HG02938 (cell line): ENCODE data around the gene AZIN2.
"Not testable (repeated sequence)": the region's sequence is repeated elsewhere in the genome, so short reads cannot be mapped to it uniquely, and the experiment has no call there.

Experiments used
- ATAC-seq: cut with Tn5 transposase; IDR thresholded peaks from one replicate; pipeline ENCODE4 v1.9.1; 2021; ENCODE audit warnings: mild to moderate bottlenecking, moderate library complexity; ENCODE audit not compliant: unreplicated experiment

AZIN2 gene

DNA sequence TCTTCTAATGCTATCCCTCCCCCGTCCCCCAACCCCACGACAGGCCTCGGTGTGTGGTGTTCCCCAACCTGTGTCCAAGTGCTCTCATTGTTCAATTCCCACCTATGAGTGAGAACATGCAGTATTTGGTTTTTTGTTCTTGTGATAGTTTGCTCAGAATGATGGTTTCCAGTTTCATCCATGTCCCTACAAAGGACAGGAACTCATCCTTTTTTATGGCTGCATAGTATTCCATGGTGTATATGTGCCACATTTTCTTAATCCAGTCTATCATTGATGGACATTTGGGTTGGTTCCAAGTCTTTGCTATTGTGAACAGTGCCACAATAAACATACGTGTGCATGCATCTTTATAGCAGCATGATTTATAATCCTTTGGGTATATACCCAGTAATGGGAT is 43.7 kb downstream of the AZIN2 start:
- not testable (repeated sequence) for ATAC-seq

DNA sequence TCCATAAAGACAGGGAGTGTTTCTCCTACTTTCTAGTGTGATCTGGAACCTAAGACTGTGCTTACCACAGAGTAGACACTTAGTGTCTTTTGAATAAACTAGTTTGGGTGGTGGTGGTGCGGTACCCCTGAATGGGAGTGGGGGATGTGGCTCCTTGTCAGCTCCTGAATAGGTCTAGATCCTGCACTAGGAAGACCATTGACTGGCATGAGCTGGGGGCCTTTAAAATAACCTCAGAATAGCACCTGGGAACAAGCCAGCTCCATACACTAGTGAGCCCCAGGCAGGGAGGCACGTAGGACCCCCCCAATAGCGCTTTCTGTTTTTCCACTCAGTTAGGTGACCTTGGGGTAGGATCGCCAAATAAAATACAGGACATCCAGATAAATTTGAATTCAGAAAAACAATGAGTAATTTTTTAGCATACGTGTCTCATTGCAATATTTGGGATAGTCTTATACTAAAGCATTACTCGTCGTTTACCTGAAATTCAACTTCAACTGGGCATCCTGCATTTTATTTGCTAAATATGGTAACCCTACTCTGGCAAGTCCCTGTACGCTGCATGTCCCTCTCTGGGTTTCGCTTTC is 45.6 kb downstream of the AZIN2 start:
- ATAC-seq: no peak

DNA sequence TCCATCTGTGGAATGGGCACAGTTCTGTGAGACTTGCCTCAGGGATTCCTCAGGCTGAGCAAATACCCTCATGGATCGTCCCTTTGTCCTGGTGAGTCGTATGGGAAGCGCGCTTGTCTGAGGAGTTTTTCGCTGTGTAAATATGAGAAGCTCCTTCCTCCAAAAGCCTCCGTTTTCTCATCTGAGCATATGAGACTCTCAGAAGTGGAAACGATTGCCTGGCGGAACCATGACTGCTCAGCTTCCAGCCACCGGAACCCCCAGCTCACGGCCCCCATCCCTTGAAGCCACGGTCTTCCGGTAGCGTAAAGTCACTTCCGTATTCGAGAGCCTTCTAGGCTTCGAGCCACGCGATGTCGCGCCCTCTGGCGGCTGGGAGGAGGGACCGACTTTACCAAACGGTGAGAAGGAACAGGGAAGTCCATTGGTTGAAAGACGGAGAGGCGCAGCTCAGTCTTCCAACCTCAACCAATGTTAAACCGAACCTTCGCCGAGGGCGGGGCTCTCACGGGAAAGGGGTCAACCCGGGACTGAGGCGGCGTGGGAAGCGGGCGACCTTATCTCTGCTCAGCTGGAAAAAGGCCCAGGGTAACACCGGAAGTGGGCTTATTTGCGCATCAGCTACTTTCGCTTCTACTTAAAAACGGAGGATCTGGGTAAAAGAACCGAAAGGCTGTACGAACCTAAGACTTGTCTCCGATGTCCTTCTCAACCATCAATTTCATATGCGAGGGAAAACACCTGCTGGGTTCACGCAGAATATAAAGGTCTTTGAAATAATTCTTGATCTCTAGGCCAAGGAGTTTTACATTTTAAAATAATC is 46.3 kb downstream of the AZIN2 start:
- ATAC-seq: peak; percentile 90

DNA sequence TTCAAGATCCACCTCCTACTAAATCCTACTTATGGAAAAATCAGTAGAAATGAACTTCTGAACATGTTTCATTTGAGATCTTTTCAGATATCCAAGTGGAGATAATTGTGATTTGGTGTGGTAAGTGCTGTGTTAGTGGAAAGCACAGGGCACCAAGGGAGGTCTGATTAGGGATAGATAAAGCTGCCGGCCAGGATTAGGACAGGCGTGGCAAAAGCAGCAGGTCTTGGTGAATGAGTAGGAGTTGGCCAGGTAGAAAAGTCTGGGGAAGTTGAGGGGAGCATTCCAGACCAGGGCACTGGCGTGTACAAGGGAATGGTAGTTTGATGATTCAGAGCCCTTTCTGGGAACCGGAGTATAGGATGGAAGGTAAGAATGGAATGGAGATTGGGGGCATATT is 47.8 kb downstream of the AZIN2 start:
- ATAC-seq: no peak

DNA sequence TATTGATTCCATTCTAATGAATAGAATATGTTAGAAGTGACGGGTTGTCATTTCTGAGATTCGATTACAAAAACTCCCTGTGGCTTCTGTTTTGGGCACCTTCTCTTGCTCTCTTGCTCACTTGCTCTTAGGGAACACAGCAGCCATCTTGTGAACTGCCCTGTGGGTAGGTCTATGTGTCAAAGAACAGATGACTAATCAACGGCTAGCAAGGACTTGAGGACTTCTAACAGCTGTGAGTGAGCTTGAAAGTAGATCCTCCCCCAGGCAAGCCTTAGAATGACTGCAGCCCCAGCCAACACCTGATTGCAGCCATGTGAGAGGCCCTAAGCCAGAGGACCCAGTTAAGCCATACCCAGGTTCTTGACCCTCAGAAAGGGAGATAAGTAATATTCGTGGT is 49.3 kb downstream of the AZIN2 start:
- no peak for ATAC-seq

DNA sequence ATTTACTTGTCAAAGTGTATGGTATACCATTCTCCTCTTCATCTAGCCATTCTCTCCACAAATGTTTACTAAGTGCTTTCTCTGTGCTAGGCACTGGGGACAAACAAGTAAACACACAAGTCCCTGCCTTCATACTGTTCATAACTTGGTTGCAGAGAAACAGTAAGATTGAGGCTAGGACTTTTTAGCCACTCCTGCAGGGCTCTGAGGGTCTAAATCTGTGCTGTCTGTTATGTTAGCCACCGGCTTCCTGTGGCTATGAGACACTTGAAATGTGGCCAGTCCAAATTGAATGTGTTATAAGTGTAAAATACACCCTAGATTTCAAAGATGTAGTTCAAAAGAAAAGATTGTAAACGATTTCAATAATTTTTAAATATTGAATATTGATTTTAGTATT is 50.2 kb downstream of the AZIN2 start:
- ATAC-seq: no peak

DNA sequence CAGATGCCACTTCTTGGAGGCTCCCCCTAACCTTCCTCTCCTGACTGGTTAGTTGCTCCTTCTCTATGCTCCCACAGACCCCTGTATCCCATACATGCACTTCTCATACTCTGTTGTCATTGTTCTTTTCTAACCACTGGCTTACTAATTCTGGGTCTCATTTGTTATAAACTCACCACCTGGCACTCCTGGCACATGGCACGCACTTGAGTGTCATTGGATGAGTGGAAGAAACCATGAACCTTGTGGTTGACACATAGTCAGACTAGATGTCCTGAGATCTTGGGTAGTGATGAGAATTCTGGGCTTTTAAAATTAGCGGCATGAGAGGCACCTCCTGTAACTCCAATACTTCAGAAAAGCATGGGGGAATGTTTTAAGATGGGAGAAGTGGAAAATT is 51.6 kb downstream of the AZIN2 start:
- no peak for ATAC-seq

DNA sequence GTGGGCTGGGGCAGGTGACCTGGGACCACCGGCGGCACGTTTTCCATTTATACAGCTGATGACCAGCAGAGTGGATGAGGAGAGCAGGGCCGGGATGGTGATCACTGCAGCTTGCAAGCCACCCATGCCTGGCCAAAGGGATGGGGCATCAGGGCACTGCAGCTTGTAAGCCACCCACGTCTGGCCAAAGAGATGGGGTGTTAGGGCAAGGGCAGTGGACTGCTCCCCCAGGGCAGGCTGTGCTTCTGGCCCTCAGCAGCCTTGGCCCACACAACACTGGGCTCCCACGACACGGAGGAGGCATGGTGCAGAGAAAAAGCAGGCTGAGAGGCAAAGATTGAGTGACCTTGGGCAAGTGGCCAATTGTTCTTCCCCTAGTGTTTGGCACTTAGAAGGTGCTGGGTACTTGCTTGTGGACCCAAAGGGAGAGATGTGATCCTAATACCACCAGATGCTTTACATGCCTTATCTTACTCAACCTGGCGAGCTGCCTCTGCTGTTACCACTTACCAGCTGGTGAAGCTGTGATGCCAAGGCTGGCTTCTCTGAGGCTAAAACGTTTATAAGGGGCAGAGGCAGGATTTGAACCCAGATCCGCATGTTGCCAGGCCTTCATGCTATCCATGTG is 52.6 kb downstream of the AZIN2 start:
- no peak for ATAC-seq

DNA sequence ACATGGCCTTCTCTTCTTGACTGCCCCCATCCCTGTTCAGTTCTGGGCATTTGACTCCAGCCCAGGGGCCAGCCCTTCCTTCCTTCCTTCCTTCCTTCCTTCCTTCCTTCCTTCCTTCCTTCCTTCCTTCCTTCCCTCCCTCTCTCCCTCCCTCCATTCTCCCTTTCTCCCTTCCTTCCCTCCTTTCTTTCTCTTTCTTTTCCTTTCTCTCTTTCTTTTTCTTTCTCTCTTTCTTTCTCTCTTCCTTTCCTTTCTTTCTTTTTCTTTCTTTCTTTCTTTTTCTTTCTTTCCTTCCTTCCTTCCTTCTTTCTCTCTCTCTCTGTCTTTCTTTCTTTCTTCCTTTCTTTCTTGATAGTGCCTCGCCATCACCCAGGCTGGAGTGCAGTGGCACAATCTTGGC is 55.1 kb downstream of the AZIN2 start:
- ATAC-seq: not testable (repeated sequence)

DNA sequence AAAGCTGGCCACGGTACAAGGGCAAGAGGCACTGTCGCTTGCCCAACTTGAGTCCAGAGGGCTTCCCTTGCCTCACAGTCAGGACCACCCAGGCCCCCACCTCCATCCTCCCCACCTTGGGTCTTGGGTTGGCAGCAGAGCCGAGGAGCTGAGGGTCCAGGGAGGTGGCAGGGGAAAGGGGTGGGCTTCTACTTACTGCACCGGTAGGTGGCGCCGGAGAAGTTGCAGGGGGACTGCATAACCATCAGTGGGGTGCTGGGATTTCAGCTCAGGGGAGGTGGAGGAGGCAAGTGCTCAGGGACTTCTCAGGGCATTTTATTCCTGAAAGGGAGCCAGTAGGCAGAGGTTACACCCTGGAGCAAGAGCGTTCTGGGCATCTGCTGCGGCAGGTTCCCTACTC is 56.8 kb downstream of the AZIN2 start:
- no peak for ATAC-seq

DNA sequence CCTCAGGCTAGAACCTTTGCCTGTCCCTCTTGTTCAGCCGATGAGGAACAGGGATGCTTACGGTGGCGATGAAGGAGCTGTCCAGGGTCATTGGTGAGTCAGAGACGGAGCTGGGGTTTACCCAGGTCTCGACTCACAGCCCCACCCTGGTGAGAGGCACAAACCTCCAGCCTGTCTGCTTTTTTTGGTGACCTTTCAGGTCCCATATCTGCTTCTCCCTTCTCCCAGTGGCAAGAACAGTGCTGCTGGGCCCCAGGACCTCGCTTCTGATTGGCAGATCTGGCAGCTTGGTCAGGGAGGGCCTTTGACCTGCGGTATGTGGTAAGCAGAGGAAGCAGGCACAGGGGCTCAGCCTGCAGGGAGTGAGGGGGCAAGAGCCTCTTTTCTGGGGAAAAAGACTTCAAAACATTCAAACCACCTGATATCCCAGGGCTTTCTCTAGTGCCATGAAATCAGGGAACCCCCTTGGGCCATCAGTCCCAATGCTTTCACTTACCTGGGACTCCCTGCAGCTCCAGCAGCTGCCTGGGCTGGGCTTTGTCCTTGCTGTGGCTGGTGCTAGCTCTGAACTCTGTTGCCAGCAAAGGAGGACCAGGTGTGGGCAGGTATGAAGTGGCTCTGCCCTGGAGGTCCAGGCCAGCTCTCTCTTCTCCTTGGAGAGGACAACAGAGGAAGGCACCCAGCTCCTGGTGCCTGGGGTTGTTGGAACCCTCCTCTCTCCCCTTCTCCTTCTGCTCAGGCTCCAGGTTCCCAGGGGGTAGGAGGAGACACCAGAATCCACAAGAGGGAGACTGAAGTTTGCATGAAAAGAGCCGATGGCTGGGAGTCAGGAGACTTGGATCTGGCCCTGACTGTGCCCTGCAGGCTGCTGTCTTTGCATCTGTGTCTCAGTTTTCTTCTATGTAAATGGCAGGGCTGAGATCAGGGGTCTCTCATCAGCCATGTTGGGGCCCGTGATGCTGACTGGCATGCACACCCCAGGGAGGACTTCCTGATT is 59.5 kb downstream of the AZIN2 start:
- ATAC-seq: no peak

DNA sequence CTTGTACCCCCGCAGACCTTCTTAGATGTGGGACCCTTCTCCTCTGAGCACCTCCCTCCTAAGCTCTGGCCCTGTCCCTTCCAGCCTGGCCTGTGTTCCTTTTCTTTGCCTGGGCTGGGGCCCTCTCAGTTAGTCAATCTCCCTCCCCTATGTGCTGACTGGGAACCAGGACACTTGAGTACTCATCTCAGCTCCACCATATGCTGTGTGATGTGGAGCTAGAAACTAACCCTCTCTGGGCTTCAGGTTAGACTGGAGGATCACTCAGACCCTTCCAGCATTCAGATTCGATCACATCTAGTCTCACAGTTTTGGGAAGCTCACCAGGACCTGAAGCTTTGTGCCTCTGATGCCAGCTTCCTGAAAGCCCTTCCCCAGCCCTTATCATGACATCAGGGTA is 60.3 kb downstream of the AZIN2 start:
- ATAC-seq: no peak

DNA sequence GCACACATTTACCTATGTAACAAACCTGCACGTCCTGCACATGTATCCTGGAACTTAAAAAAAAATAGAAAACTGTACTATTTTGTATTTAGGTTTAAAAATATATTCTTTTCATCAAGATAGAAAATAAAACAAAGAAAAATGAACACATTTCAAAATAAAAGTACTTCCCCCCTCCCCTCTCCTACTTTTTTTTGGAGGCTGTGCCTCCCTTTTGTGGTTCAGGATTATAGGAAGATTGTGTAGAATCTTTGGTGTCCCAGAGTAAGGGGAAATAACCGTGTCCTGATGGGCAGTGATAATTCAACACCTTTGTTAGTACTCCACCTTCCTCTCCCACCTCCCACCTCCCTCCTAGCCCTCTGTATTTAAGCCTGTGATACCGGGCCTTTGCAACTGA is 60.8 kb downstream of the AZIN2 start:
- ATAC-seq: no peak

DNA sequence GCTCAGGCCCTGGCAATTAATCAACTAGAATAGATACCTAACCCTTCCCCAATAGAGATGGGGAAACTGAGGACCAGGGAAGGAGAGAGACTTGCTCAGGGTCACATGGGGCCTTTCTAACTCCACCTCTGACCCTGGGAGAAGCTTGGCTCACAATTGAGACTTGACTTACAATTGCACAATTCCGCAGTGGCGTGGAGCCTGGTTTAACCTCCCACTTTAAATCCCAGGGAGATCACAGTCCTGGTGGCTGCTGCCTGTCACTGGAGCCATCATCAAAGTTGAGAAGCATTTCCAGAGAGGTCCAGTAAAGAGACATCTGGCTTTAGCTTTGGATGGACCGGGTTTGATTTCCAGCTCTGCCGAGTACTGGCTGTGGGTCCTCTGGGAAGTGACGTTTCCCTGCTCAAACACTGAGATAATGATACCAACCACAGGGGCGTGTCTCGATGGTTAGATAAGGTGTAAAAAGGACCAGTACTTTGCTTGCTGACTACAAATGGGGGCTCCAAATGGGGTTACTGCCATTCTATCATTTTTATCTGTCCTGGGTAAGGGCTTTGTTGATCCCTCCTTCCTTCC is 61.6 kb downstream of the AZIN2 start:
- ATAC-seq: no peak

DNA sequence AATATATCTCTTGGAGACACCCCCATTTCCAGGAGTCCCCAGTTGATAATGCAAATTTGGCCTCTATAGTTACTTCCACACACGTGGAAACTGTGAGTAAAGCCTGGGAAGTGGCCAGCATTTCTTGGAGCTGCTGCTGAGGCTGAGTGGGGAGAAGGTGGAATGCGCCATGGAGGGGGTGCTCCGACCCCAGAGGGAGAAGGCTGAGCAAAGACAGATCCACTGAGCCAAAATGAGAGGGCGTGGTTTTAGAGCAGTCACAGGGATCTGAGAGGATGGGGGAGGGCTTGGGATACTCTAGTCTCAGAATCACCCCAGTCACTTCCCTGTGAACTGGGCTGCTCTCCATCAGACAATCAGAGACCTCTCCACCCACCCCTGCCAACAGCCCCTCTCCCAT is 62.2 kb downstream of the AZIN2 start:
- no peak for ATAC-seq

DNA sequence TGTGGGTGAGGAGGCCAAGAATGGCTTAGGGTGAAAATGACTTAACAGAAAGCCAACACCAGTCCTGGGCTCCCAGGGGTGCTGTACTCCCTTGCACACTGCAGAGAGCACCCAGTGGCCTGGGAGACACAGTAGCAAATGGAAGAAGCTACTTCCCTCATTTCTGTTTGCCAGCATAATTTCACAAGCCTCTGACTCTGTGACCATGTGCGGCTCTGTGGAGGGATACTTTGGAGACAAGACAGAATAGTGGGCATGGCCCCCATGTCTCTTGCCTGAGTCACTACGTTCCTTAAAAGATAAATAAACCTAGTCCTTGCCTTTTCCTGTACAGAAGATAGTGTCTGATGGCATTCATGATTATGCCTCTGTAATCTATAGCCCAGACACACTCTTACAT is 62.7 kb downstream of the AZIN2 start:
- no peak for ATAC-seq

DNA sequence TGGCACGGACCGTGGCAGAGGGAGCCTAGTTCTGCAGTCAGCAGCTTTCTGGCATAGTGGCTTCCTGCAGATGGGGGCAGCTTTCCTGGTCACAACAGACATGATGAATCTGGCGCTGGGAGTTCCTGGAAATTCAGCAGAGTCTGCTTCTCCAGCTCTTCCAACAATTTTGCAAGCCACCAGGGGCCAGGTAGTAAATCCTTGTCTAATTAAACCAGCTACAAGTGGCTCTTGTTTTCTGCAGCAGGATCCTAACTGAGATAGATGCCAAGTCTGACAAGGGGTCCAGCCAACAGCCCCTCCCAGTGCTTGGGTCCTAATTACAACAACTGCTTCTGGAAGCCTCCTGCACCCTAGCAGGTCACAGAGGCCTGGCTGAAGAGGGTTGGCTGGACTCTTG is 65.0 kb downstream of the AZIN2 start:
- ATAC-seq: no peak

DNA sequence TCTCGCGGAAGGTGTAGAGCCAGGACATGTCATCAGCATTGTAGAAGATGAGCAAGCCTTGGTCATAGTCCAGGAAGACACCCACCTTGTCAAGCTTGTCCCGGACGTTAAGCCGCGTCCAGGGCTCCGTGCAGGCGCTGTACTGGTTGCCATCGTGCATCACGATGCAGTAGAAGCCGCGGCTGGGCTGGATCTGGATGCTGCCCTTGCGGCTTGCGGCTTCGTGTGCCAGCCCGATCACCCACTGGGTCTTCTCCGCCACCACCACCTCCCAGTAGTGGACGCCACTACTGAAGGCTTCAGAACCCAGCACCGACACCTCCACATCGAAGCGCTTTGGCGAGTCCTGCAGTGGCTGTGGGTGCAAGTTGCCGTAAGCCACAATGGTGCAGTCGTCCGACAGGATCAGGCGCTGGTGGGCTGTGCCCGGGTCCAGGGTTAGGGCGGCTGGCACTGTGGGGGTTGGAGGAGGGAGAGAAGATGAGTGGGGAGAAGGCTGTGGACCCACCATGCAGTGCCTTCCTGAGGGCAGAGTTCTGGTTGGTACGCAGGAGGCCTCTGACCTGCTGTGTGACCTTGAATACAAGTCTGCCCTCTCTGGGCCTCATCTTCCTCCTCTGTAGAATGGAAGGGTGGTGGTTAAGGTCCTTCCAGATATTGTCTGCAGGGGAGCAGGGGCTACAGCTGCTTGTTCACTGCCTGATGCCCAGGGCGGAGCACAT is 66.5 kb downstream of the AZIN2 start:
- ATAC-seq: no peak

DNA sequence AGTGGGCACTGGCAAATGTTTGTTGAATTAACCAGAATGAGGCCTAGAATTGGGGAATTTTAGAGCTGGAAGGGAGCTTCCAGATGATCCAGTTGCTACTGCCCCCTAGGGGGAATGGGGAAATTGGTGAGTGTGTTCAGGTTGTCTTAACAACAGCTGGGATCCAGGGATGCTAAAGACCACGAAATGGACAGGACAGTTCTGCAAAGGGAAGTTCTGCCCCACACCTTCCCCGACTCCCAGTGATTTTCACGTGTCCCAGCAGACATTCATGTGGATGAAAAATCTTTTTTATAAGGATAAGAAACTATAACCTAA is 67.0 kb downstream of the AZIN2 start:
- ATAC-seq: no peak

DNA sequence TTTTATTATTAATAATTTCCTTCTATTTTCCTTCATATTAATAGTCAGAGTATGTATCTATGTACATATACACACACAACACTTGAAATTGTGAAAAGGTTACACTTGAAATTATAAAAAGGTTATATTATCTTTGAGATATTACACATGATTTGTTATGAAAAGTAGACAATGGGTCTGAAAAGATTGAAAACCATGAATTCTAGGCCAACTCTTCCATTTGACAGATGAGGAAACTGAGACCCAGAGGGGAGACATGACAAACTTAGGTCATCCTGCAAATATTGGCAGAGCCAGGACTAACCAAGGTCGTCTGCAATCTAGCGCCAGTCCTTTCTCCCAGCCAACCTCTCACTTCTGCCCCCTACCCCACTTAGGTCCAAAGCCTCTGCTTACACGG is 67.7 kb downstream of the AZIN2 start:
- ATAC-seq: no peak
